GM21786 (cell line): ENCODE results near the gene ERGIC1.

ENCODE experiments used
- ATAC-seq: cut with Tn5 transposase; IDR thresholded peaks from one replicate; pipeline ENCODE4 v1.9.1; 2021; ENCODE audit not compliant: unreplicated experiment

Gene ERGIC1

GRCh38 chr5:172941067-172941516 lies 107.0 kb downstream of the ERGIC1 start:
- no peak for ATAC-seq

DNA sequence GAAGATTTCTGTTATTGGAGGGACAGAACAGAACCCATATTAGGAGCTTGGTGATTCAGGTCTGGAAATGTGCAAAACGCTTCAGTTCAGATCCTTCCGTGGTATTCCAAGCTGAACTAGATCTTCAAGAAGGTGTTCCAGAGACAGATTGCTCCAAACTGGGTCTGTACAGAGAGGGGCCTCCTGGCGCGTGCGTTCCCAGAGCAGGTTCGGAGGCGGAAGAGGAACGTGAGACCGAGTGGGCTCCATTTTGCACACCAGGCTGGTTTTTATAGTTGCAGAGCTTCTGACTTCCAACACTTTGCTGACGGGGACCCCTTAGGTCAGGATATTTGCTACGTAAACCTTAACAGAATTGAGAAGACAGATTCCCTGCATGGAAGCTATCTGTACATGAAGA lies 108.5 kb downstream of the ERGIC1 start:
- no peak for ATAC-seq

- no peak for ATAC-seq
These were observed 109.3 kb downstream of the ERGIC1 start for GRCh38 chr5:172943283-172943841.

- ATAC-seq, result no peak
These were observed 109.9 kb downstream of the ERGIC1 start for GRCh38 chr5:172943906-172944305.

GRCh38 chr5:172944741-172945140 lies 110.7 kb downstream of the ERGIC1 start:
- ATAC-seq, result no peak

- no peak for ATAC-seq
These were observed 111.1 kb downstream of the ERGIC1 start for GRCh38 chr5:172945151-172945550.

GRCh38 chr5:172946146-172946545 lies 112.1 kb downstream of the ERGIC1 start:
- no peak for ATAC-seq

DNA sequence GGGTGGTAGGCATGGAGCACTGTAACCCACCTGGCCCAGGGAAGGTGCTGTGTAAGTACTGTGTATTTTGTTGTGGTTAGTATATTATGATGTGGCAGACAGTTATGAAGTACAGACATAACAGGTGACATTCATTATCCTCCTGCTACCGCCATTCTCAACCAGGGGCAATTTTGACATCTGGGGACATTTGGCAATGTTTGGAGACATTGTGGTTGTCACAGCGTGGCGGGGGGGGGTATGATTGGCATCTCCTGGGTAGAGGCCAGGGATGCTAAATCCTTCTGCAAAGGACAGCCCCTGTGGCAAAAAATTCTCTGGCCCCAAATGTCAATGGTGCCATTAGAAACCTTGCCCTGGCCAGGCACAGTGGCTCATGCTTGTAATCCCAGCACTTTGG lies 115.4 kb downstream of the ERGIC1 start:
- ATAC-seq, result no peak

- no peak for ATAC-seq
These were observed 116.3 kb downstream of the ERGIC1 start for GRCh38 chr5:172950176-172950965.

DNA sequence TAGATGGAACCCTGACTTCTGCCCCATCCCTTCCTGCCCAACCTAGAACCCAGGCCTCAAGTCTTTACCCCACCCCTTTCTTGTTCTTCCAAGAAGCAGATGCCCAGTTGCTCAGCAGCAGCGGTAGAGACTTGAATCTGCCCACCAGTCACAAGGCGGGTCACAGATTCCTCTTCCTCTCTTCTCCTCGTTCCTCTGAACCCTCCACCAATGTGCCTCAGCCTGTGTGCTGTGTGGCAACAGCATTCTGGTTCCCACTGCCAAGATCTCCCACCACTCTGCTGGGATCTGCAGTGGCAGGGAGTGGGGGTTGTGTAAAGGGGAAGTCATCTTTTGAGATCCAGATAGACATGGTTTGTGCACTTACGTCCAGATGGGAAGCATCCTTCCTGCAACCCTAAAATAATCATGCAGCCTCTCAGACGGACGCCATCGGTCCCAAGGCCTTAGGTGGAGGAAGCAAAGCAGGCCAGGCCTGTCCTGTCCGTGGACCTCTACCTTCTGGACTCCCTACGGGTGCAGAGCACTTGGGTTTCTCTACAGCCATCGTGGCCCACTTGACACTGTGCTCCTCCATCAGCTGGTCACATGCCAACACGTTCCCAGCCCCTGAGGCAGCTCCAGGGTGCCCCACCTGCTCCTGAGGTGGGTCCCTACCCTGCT lies 117.5 kb downstream of the ERGIC1 start:
- ATAC-seq, result no peak

DNA sequence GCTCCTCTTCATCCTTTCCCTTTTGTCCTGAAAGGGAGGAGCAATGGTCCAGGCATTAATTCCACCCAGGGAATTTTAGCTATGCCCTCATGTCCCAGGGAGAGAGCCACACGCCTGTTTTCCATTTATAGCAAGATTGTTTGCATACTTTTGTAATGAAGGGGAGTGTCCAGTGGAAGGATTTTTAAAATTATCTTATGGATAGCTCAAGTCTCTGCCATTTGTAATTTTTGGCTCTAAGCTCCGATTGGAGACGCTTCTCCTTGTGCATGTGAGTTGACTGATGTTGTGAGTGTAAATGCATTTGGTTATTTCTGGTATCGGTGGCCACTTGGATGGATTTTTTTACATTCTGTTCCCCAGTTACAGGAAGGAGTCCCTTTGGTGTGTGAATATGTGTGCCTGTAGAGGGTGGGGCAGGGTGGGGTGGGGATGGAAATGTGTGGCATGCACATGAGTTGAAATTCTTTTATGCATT lies 118.0 kb downstream of the ERGIC1 start:
- ATAC-seq, result no peak

DNA sequence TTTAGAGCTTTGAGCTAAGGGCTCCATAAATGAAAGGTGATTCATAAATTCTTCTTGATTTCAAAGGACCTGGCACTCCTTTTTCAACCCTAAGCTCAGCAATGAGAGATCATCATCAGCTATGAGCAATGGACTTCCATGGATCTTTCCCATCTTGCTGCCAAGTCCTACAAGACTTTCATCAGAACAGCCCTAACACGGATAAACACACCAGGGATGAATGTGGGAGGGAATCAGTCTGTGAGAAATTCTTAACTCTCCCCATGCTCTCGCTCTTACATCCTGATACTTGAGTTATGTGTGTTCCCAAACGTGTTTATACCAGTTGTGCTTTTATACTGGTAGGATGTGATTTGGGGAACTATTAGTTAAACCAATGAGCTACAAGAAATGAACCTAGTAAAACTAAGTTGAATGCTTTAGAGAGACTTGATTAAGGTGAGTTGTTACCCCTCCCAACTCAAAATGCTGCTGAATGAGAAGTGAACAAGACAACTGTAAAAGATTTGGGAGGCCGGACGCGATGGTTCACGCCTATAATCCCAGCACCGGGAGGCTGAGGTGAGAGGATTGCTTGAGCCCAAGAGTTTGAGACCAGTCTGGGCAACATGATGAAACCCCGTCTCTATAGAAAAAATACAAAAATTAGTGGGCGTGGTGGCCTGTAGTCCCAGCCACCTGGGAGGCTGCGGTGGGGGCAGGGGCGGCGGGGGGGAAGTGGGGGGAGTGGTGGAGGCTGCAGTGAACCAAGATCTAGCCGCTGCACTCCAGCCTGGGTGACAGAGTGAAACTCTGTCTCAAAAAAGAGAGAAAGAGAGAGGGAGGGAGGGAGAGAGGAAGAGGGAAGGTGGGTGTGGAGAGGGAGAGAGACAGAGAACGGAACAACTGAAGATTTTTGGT lies 120.0 kb downstream of the ERGIC1 start:
- ATAC-seq, result no peak

- no peak for ATAC-seq
These were observed 120.7 kb downstream of the ERGIC1 start for GRCh38 chr5:172954751-172955159.

DNA sequence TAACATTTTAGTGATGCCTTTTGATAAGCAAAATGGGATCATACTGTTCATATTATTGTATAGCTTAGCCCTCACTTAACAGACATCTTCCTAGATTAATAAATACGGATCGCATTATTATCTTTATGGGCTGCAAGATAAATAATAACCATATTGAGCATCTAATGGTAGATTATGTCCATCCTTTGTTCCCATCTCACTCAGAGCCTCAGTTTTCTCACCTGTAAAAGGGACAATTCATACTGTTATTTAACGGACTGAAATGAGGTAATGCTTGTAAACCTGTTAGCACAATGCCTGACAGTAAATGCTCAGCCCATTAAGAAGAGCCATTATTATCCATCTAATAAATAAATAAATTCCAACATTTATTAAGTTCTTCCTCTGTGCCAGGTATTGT lies 122.2 kb downstream of the ERGIC1 start:
- ATAC-seq, result no peak

GRCh38 chr5:172956936-172957335 lies 122.9 kb downstream of the ERGIC1 start:
- ATAC-seq, result no peak

DNA sequence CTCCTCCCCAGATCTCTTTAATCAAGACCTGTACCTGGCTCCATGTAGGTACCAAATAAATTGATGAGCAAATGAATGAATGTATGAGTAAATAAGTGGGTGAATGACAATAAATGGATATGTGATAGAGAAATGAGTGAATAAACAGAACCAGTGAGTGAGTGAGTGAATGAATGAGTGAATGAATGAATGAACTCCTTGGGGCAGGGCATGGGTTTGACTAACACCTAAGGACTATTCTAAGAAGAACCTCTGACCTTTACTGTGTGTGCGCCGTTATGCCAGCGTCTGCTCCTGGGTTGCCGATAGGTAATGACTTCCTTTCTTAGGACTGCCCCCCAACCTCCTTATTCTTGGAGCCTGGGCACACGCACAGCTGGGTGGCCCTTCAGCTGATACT lies 123.4 kb downstream of the ERGIC1 start:
- ATAC-seq, result no peak

DNA sequence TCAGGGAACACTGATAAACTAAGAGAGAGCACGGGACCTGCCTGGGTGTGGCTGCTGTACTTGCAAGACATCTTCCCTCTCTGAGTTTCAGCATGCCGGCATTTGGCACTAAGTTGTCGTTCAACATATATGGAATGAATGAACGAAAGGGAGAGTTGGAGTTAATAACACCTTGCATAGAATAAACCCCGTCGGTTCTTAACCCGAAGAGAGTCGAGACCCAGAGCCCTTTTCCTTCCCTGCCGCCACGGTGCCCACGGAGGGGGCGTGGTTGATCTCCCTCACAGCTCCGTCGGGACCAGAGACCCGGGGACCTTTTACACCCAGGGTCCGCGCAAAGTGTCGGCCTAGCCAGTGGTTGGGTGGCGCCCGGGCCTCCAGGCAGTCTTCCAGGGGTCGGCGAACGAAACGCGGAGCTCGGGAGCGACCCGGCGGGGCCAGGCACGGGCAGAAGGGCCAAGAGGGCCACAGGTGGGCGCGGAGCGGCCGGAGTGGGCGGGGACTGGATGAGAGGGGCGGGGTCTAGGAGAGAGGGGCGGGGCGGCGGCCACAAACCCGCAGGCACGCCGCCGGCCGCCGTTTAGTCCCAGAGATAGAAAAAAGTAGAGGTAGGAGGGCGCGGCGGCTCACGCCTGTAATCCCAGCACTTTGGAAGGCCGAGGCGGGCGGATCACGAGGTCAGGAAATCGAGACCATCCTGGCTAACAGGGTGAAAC lies 124.4 kb downstream of the ERGIC1 start:
- peak; percentile 64 for ATAC-seq

DNA sequence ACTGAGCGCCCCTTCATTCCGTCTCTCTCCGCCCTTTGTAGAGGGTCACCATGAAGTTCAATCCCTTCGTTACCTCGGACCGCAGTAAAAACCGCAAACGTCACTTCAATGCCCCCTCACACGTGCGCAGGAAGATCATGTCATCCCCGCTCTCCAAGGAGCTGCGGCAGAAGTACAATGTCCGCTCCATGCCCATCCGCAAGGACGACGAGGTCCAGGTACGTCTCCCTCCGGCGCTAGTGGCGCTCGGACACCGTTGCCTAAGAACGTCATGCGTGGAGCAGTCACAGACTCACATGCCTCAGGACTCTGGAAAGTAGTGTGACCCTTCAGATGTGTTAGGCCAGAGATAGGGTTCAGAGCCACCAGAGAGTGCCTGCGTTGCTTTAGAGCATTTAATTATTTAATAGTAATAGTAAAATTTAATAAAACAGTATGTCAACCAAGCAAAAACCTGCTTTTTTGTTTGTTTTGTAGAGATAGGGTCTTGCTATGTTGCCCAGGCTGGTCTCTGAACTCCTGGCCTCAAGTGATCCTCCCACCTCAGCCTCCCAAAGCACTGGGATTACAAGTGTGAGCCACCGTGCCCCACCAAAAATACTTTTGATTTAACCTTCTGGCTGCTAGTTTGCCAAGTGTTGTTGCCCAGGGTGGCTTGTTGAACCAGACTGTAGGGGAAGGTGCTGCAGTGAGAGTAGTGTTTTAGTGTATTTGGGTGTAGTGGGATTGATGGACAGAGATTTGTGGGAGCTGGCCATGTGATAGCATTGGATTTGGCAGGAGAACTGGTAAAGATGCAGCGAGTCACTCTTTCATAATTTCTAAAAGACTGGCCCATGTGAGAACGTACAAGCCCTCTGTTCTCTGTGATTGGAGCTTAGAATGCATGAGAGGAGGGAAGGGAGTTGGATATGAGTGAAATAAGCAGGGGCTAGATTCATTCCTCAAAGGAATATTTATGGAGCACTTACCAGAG lies 126.1 kb downstream of the ERGIC1 start:
- ATAC-seq, result no peak

GRCh38 chr5:172969921-172970320 lies 135.9 kb downstream of the ERGIC1 start:
- no peak for ATAC-seq
